Stomach (tissue), 9 donors: ENCODE data around the gene EMX2. TPM values are rescaled to one million over a fixed set of nuclear protein-coding genes. Genes with fewer than 3 reads are reported as not detected.

Source experiments
- DNase-seq, 2 donors: peaks; one replicate each; pipeline versions ENCODE4 v3.0.0 to v3.0.0-alpha.2; 2013 to 2019
- H3K27ac ChIP-seq, 5 donors: fragments of 200-600 bp in 4 of 5; sonication (generic) in 4 of 5; one replicate each; pipeline ENCODE4 v1.5.1; 2013 to 2019; ENCODE audit warnings: mild to moderate bottlenecking in 1 of 5, moderate library complexity in 1 of 5
- H3K27me3 ChIP-seq, 3 donors: fragments of 200-600 bp; sonication (generic); one replicate each; pipeline ENCODE4 v1.5.1; 2017 to 2019; ENCODE audit warnings: mixed run types in 1 of 3
- H3K36me3 ChIP-seq, 4 donors: fragments of 200-600 bp; sonication (generic); 1 replicate in 3 of 4; 2 replicates in 1 of 4; pipeline ENCODE4 v1.5.1; 2016 to 2019
- H3K4me1 ChIP-seq, 4 donors: fragments of 200-600 bp; sonication (generic); one replicate each; pipeline ENCODE4 v1.5.1; 2016 to 2019
- H3K4me3 ChIP-seq, 4 donors: fragments of 200-600 bp; sonication (generic) in 3 of 4; one replicate each; pipeline ENCODE4 v1.5.1; 2016 to 2019; ENCODE audit warnings: mild to moderate bottlenecking in 1 of 4
- H3K9me3 ChIP-seq, 4 donors: fragments of 200-600 bp; sonication (generic); one replicate each; pipeline ENCODE4 v1.5.1; 2016 to 2019
- CTCF ChIP-seq, 7 experiments: fragments of 450-650 bp in 4 of 7; fragments of 200-600 bp in 3 of 7; sonication (generic) in 3 of 7; IDR thresholded peaks; one replicate each; pipeline ENCODE4 v1.5.1; 2016 to 2019; ENCODE audit warnings: antibody characterized with exemption in 7 of 7, control low read depth in 2 of 7, mild to moderate bottlenecking in 1 of 7
- EP300 ChIP-seq: sonication (generic); formaldehyde crosslinking; IDR thresholded peaks from one replicate; pipeline ENCODE4 v1.6.1; 2017; ENCODE audit warnings: antibody characterized with exemption
- POLR2A ChIP-seq, 4 donors: fragments of 450-650 bp; IDR thresholded peaks; one replicate each; pipeline ENCODE4 v1.6.1; 2016; ENCODE audit warnings: antibody characterized with exemption in 4 of 4, control low read depth in 2 of 4, mild to moderate bottlenecking in 1 of 4, moderate library complexity in 1 of 4
- POLR2AphosphoS5 ChIP-seq, 3 donors: sonication (generic); formaldehyde crosslinking; IDR thresholded peaks; one replicate each; pipeline ENCODE4 v1.6.1; 2016; ENCODE audit warnings: antibody characterized with exemption in 3 of 3
- WGBS, 5 donors: extraction: QIAGEN DNeasy Blood & Tissue Kit in 3 of 5; methylation state at CpG; one replicate each; pipeline versions ENCODE4 v1.1.5 to v1.1.7; 2013 to 2018; 5-methylcytosine and 5-hydroxymethylcytosine counted together
- intact Hi-C: fragments of 100-400 bp; cut with DNase I; formaldehyde crosslinking; loops from one replicate; pipeline ENCODE4 v1.15.1; 2023; ENCODE audit warnings: low total_unique reads
- polyA plus RNA-seq, 3 donors: library from polyadenylated mRNA; stranded (reverse); fragments of 200-250 nt; gene quantifications; one replicate each; pipeline ENCODE4 v1.2.3, GENCODE V29; 2013
- total RNA-seq, 5 donors: library from RNA; depleted of rRNA; stranded (reverse); fragments of >200 nt; gene quantifications; one replicate each; pipeline versions ENCODE4 v1.1.0 to v1.2.3, GENCODE V29; 2014 to 2016
- donor health status: healthy with polysubstance abuse.
- donor health status: Bipolar disorder and iron deficiency.
- donor health status: healthy.

EMX2 gene
- total and polyA plus RNA-seq, 8 donors: 0.18 TPM; not detected in 7

- Histone ChIP-seq H3K9me3 (no peaks in the 10 kb centered on the region), H3K27me3 (peaks cover 0 to 64% (median 14%) of the 10 kb centered on the region in 3 donors), H3K27ac (no peak overlapping the region), H3K36me3 (no peaks in the 10 kb centered on the region), H3K4me3 (no peak overlapping the region), H3K4me1 (no peaks in the 10 kb centered on the region)
- 42 to 60% (median 49%) methylated on average over 5 of the region's 5 CpGs for WGBS, 5 donors
- no peak for DNase-seq
- TF ChIP-seq POLR2A (IDR thresholded peaks at IDR 0.05) (no peak), EP300 (no peak), CTCF (IDR thresholded peaks at IDR 0.05) (no peak), POLR2AphosphoS5 (IDR thresholded peaks at IDR 0.05) (no peak)
- intact Hi-C loops: no loop called here
These were observed 27.6 kb upstream of the EMX2 start for GRCh38 chr10:117514971-117515370.

- Histone ChIP-seq H3K36me3 (no peaks in the 10 kb centered on the region), H3K4me3 (no peak overlapping the region), H3K9me3 (no peaks in the 10 kb centered on the region), H3K27ac (no peak overlapping the region), H3K4me1 (no peaks in the 10 kb centered on the region), H3K27me3 (peaks cover 0 to 70% (median 14%) of the 10 kb centered on the region in 3 donors)
- no peak for DNase-seq
- TF ChIP-seq EP300 (no peak), POLR2AphosphoS5 (IDR thresholded peaks at IDR 0.05) (no peak), CTCF (IDR thresholded peaks at IDR 0.05) (no peak), POLR2A (IDR thresholded peaks at IDR 0.05) (no peak)
- WGBS, 5 donors: 78 to 89% (median 86%) methylated on average over 6 of the region's 6 CpGs
- intact Hi-C loops: no loop called here
These were observed 25.9 kb upstream of the EMX2 start for GRCh38 chr10:117516681-117517080.

GRCh38 chr10:117518246-117518645 lies 24.3 kb upstream of the EMX2 start:
- no peak for DNase-seq
- peaks cover 0 to 61% (median 14%) of the 10 kb centered on the region in 3 donors for H3K27me3 ChIP-seq

GRCh38 chr10:117519286-117519685 lies 23.3 kb upstream of the EMX2 start:
- Histone ChIP-seq H3K4me3 (no peak overlapping the region), H3K9me3 (no peaks in the 10 kb centered on the region), H3K27me3 (peaks cover 0 to 61% (median 23%) of the 10 kb centered on the region in 3 donors), H3K36me3 (no peaks in the 10 kb centered on the region), H3K4me1 (no peaks in the 10 kb centered on the region), H3K27ac (no peak overlapping the region)
- WGBS, 5 donors: 63 to 74% (median 65%) methylated on average over 8 of the region's 8 CpGs
- DNase-seq: no peak
- intact Hi-C loops: no loop called here
- no peak for TF ChIP-seq EP300
- no peak for TF ChIP-seq CTCF (IDR thresholded peaks at IDR 0.05)
- TF ChIP-seq POLR2AphosphoS5 (IDR thresholded peaks at IDR 0.05): no peak
- TF ChIP-seq POLR2A (IDR thresholded peaks at IDR 0.05): no peak

More at GRCh38 chr10:117518246-117518645, 24.3 kb upstream of the EMX2 start:
- TF ChIP-seq POLR2AphosphoS5 (IDR thresholded peaks at IDR 0.05): no peak
- TF ChIP-seq POLR2A (IDR thresholded peaks at IDR 0.05): no peak
- TF ChIP-seq EP300: no peak
- TF ChIP-seq CTCF (IDR thresholded peaks at IDR 0.05): no peak
- H3K4me1 ChIP-seq: no peaks in the 10 kb centered on the region
- H3K9me3 ChIP-seq: no peaks in the 10 kb centered on the region
- no peak overlapping the region for H3K27ac ChIP-seq
- no peak overlapping the region for H3K4me3 ChIP-seq
- intact Hi-C loops: no loop called here
- no peaks in the 10 kb centered on the region for H3K36me3 ChIP-seq
- 30 to 52% (median 46%) methylated on average over 5 of the region's 5 CpGs for WGBS, 5 donors
